ENCODE results near the gene RYR3.

RYR3 gene

GRCh38 chr15:33907326-33907725 lies 596.6 kb downstream of the RYR3 start:
- Histone ChIP-seq H3K36me3 (ENCODE audit: control insufficient read depth, insufficient read depth, low read length) (no peaks in the 10 kb centered on the region), H3K27me3 (replicated peaks; ENCODE audit: control insufficient read depth, insufficient read depth, low read length) (no peaks in the 10 kb centered on the region), H3K4me3 (replicated peaks; ENCODE audit: low read depth, low read length) (no peak overlapping the region)
- no peak for TF ChIP-seq CTCF (IDR thresholded peaks at IDR 0.05; ENCODE audit: insufficient read depth, low read length, poor library complexity, severe bottlenecking)
- no peak for DNase-seq (ENCODE audit: extremely low read depth, insufficient read length)

GRCh38 chr15:33908406-33908805 lies 597.6 kb downstream of the RYR3 start:
- no peak overlapping the region for H3K4me3 ChIP-seq (replicated peaks; ENCODE audit: low read depth, low read length)
- no peaks in the 10 kb centered on the region for H3K36me3 ChIP-seq (ENCODE audit: control insufficient read depth, insufficient read depth, low read length)
- no peak for DNase-seq (ENCODE audit: extremely low read depth, insufficient read length)
- TF ChIP-seq CTCF (IDR thresholded peaks at IDR 0.05; ENCODE audit: insufficient read depth, low read length, poor library complexity, severe bottlenecking), result no peak
- H3K27me3 ChIP-seq (replicated peaks; ENCODE audit: control insufficient read depth, insufficient read depth, low read length), result no peaks in the 10 kb centered on the region

GRCh38 chr15:33910741-33911140 lies 600.0 kb downstream of the RYR3 start:
- Histone ChIP-seq H3K4me3 (replicated peaks; ENCODE audit: low read depth, low read length) (no peak overlapping the region), H3K36me3 (ENCODE audit: control insufficient read depth, insufficient read depth, low read length) (no peaks in the 10 kb centered on the region), H3K27me3 (replicated peaks; ENCODE audit: control insufficient read depth, insufficient read depth, low read length) (no peaks in the 10 kb centered on the region)
- DNase-seq (ENCODE audit: extremely low read depth, insufficient read length), result no peak
- no peak for TF ChIP-seq CTCF (IDR thresholded peaks at IDR 0.05; ENCODE audit: insufficient read depth, low read length, poor library complexity, severe bottlenecking)

GRCh38 chr15:33912326-33912725 lies 601.6 kb downstream of the RYR3 start:
- H3K27me3 ChIP-seq (replicated peaks; ENCODE audit: control insufficient read depth, insufficient read depth, low read length), result no peaks in the 10 kb centered on the region
- no peak for TF ChIP-seq CTCF (IDR thresholded peaks at IDR 0.05; ENCODE audit: insufficient read depth, low read length, poor library complexity, severe bottlenecking)

GRCh38 chr15:33913459-33913858 lies 602.7 kb downstream of the RYR3 start:
- no peak for DNase-seq (ENCODE audit: extremely low read depth, insufficient read length)
- no peak for TF ChIP-seq CTCF (IDR thresholded peaks at IDR 0.05; ENCODE audit: insufficient read depth, low read length, poor library complexity, severe bottlenecking)
- no peaks in the 10 kb centered on the region for H3K36me3 ChIP-seq (ENCODE audit: control insufficient read depth, insufficient read depth, low read length)
- H3K27me3 ChIP-seq (replicated peaks; ENCODE audit: control insufficient read depth, insufficient read depth, low read length), result no peaks in the 10 kb centered on the region
- H3K4me3 ChIP-seq (replicated peaks; ENCODE audit: low read depth, low read length), result no peak overlapping the region

More at GRCh38 chr15:33912326-33912725, 601.6 kb downstream of the RYR3 start:
- Histone ChIP-seq H3K4me3 (replicated peaks; ENCODE audit: low read depth, low read length) (no peak overlapping the region), H3K36me3 (ENCODE audit: control insufficient read depth, insufficient read depth, low read length) (no peaks in the 10 kb centered on the region)
- DNase-seq (ENCODE audit: extremely low read depth, insufficient read length), result no peak
